HepG2 (cell line): ENCODE data around the gene ALG3. TPM values are rescaled to one million over a fixed set of nuclear protein-coding genes. Genes with fewer than 3 reads are reported as not detected.

Experiments used
- AKAP8 ChIP-seq: sonication (generic); formaldehyde crosslinking; IDR thresholded peaks from 2 replicates; pipeline ENCODE4 v1.5.1; 2020; ENCODE audit warnings: mild to moderate bottlenecking, missing genetic modification reagents
- ASH2L ChIP-seq: fragments of 300-600, 200-600 bp; sonication (generic); IDR thresholded peaks from 2 replicates; pipeline ENCODE4 v1.7.0; 2017; ENCODE audit warnings: low read depth, mild to moderate bottlenecking, moderate library complexity, mixed read lengths, low read length; ENCODE audit not compliant: insufficient read length
- E2F2 ChIP-seq: sonication (generic); formaldehyde crosslinking; IDR thresholded peaks from 2 replicates; pipeline ENCODE4 v1.4.0; 2020; ENCODE audit warnings: missing genetic modification reagents, borderline replicate concordance
- FOXA3 ChIP-seq: IDR thresholded peaks from 2 replicates; pipeline ENCODE4 v1.6.1; 2016; ENCODE audit warnings: missing genetic modification reagents, missing compliant biosample characterization
- GFI1 ChIP-seq: sonication (generic); formaldehyde crosslinking; IDR thresholded peaks from 2 replicates; pipeline ENCODE4 v1.5.0; 2020; ENCODE audit warnings: missing genetic modification reagents, mild to moderate bottlenecking, borderline replicate concordance
- MATR3 ChIP-seq: sonication (generic); formaldehyde crosslinking; IDR thresholded peaks from 2 replicates; pipeline ENCODE4 v1.4.0; 2020; ENCODE audit warnings: missing genetic modification reagents
- NCOA5 ChIP-seq: sonication (generic); formaldehyde crosslinking; IDR thresholded peaks from 2 replicates; pipeline ENCODE4 v1.4.0; 2020; ENCODE audit warnings: missing genetic modification reagents
- SP140L ChIP-seq: sonication (generic); formaldehyde crosslinking; IDR thresholded peaks from 2 replicates; pipeline ENCODE4 v1.4.0; 2020; ENCODE audit warnings: missing genetic modification reagents, borderline replicate concordance
- ZBTB21 ChIP-seq: sonication (generic); formaldehyde crosslinking; IDR thresholded peaks from 2 replicates; pipeline ENCODE4 v1.4.0; 2020; ENCODE audit warnings: missing genetic modification reagents
- ZNF646 ChIP-seq: sonication (generic); formaldehyde crosslinking; IDR thresholded peaks from 2 replicates; pipeline ENCODE4 v1.9.0; 2021; ENCODE audit warnings: mild to moderate bottlenecking, missing genetic modification reagents
- ZNF747 ChIP-seq: sonication (generic); formaldehyde crosslinking; IDR thresholded peaks from 2 replicates; pipeline ENCODE4 v1.8.1; 2023; ENCODE audit warnings: missing genetic modification reagents, mild to moderate bottlenecking, borderline replicate concordance
- polyA plus RNA-seq, 8 experiments: library from polyadenylated mRNA; depleted of rRNA in 3 of 8; stranded (reverse) in 7 of 8; unstranded in 1 of 8; fragments of >200 nt; fragmentation: Illumina TruSeq in 4 of 8; extraction: Trizol in 4 of 8; gene quantifications; 2 replicates each; pipeline versions ENCODE4 v1.2.1 to v1.2.3, GENCODE V29; 2011 to 2016; ENCODE audit warnings: low read depth in 4 of 8, missing spikeins in 1 of 8, mixed read lengths in 1 of 8; ENCODE audit not compliant: insufficient read depth in 1 of 8
- total RNA-seq, 5 experiments: library from RNA; depleted of rRNA; stranded (reverse); fragments of >200 nt; fragmentation: Illumina TruSeq; extraction: Trizol; gene quantifications; 2 replicates each; pipeline ENCODE4 v1.2.3, GENCODE V29; 2016; ENCODE audit warnings: low read depth in 1 of 5
- TF ChIP-seq, protein P1 (sequence below): sonication (generic); formaldehyde crosslinking; IDR thresholded peaks from 2 replicates; pipeline ENCODE4 v1.9.0; 2021; ENCODE audit warnings: missing genetic modification reagents, borderline replicate concordance

Gene ALG3
- total and polyA plus RNA-seq, 2 of the 13 experiments (the other 11 are each of a cell fraction or from before 2014, with no cell fraction given), result 46.6 to 57.1 TPM

GRCh38 chr3:184248454-184249411 is at the start of gene ALG3 (continued):
- TF ChIP-seq ZNF646, result peak; percentile 48; the same call in 1 of the 2 replicates
- peak; percentile 55 for TF ChIP-seq ASH2L
- TF ChIP-seq, protein P1, sequence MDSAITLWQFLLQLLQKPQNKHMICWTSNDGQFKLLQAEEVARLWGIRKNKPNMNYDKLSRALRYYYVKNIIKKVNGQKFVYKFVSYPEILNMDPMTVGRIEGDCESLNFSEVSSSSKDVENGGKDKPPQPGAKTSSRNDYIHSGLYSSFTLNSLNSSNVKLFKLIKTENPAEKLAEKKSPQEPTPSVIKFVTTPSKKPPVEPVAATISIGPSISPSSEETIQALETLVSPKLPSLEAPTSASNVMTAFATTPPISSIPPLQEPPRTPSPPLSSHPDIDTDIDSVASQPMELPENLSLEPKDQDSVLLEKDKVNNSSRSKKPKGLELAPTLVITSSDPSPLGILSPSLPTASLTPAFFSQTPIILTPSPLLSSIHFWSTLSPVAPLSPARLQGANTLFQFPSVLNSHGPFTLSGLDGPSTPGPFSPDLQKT (CRISPR knock-in tag), result no peak; the same call in 1 of the 2 replicates
- TF ChIP-seq MATR3 (CRISPR knock-in tag), result no peak
- TF ChIP-seq E2F2 (CRISPR knock-in tag), result peak; percentile 82; the same call in 1 of the 2 replicates
- no peak for TF ChIP-seq NCOA5 (CRISPR knock-in tag)
- no peak; the same call in 1 of the 2 replicates for TF ChIP-seq ZBTB21
- peak; percentile 75; the same call in 1 of the 2 replicates for TF ChIP-seq AKAP8 (CRISPR knock-in tag)
- peak; percentile 32; the same call in 1 of the 2 replicates for TF ChIP-seq FOXA3 (CRISPR knock-in tag)
- TF ChIP-seq SP140L (CRISPR knock-in tag), result no peak
- TF ChIP-seq GFI1 (CRISPR knock-in tag), result peak; percentile 32; the same call in 1 of the 2 replicates
- TF ChIP-seq ZNF747 (CRISPR knock-in tag), result peak; percentile 89
